Trophoblast cell (in vitro differentiated cells and primary cell): Measurements from ENCODE around the gene DPEP3.

ENCODE experiments used
- DNase-seq, 2 donors: peaks; one replicate each; pipeline ENCODE4 v3.0.0-alpha.2; 2016
- H2AFZ ChIP-seq: 2 replicates; pipeline ENCODE4 v1.6.1; 2013; ENCODE audit warnings: low read length, moderate library complexity, mild to moderate bottlenecking; ENCODE audit not compliant: insufficient read depth, poor library complexity
- H2AK5ac ChIP-seq: 2 replicates; pipeline ENCODE4 v1.6.1; 2013; ENCODE audit warnings: mild to moderate bottlenecking, low read length
- H2BK120ac ChIP-seq: 2 replicates; pipeline ENCODE4 v1.6.1; 2013; ENCODE audit warnings: low read length, mild to moderate bottlenecking, moderate library complexity; ENCODE audit not compliant: insufficient read depth, poor library complexity
- H2BK12ac ChIP-seq: 2 replicates; pipeline ENCODE4 v1.6.1; 2013; ENCODE audit warnings: mild to moderate bottlenecking, low read length, moderate library complexity
- H2BK5ac ChIP-seq: 2 replicates; pipeline ENCODE4 v1.6.1; 2013; ENCODE audit warnings: low read length, low read depth, moderate library complexity, mild to moderate bottlenecking; ENCODE audit not compliant: poor library complexity
- H3K14ac ChIP-seq: 2 replicates; pipeline ENCODE4 v1.6.1; 2013; ENCODE audit warnings: mild to moderate bottlenecking, low read length
- H3K18ac ChIP-seq: 2 replicates; pipeline ENCODE4 v1.6.1; 2013; ENCODE audit warnings: mild to moderate bottlenecking, low read length
- H3K23ac ChIP-seq: 2 replicates; pipeline ENCODE4 v1.6.1; 2013; ENCODE audit warnings: low read length
- H3K27ac ChIP-seq: 2 replicates; pipeline ENCODE4 v1.5.1; 2013; ENCODE audit warnings: low read depth, mild to moderate bottlenecking, inconsistent platforms, low read length, moderate library complexity
- H3K27me3 ChIP-seq: 2 replicates; pipeline ENCODE4 v1.6.1; 2013; ENCODE audit warnings: inconsistent platforms, mild to moderate bottlenecking, low read length, moderate library complexity; ENCODE audit not compliant: insufficient read depth
- H3K36me3 ChIP-seq, 2 experiments: 1 replicate in 1 of 2; 2 replicates in 1 of 2; pipeline ENCODE4 v1.6.1; 2013; ENCODE audit warnings: low read length in 2 of 2, mild to moderate bottlenecking in 2 of 2, moderate library complexity in 1 of 2; ENCODE audit not compliant: insufficient read depth in 2 of 2, control insufficient read depth in 1 of 2
- H3K4ac ChIP-seq: 2 replicates; pipeline ENCODE4 v1.6.1; 2013; ENCODE audit warnings: low read depth, mild to moderate bottlenecking, low read length, moderate library complexity
- H3K4me1 ChIP-seq, 2 experiments: 1 replicate in 1 of 2; 2 replicates in 1 of 2; pipeline ENCODE4 v1.6.1; 2013; ENCODE audit warnings: low read length in 2 of 2, mild to moderate bottlenecking in 2 of 2, moderate library complexity in 1 of 2; ENCODE audit not compliant: insufficient read depth in 2 of 2, control insufficient read depth in 1 of 2
- H3K4me2 ChIP-seq: 2 replicates; pipeline ENCODE4 v1.6.1; 2013; ENCODE audit warnings: inconsistent platforms, mild to moderate bottlenecking, low read length, moderate library complexity
- H3K4me3 ChIP-seq: 2 replicates; pipeline ENCODE4 v1.5.1; 2013; ENCODE audit warnings: mild to moderate bottlenecking, low read depth, low read length, inconsistent platforms
- H3K79me1 ChIP-seq: one replicate; pipeline ENCODE4 v1.6.1; 2013; ENCODE audit warnings: low read length
- H3K79me2 ChIP-seq: 2 replicates; pipeline ENCODE4 v1.6.1; 2013; ENCODE audit warnings: low read length, mild to moderate bottlenecking; ENCODE audit not compliant: control insufficient read depth, insufficient read depth, poor library complexity
- H3K9ac ChIP-seq: 2 replicates; pipeline ENCODE4 v1.6.1; 2013; ENCODE audit warnings: mild to moderate bottlenecking, low read length
- H3K9me3 ChIP-seq: 2 replicates; pipeline ENCODE4 v1.6.1; 2013; ENCODE audit warnings: low read depth, mild to moderate bottlenecking, control low read depth, inconsistent platforms, low read length; ENCODE audit not compliant: insufficient read depth
- H4K12ac ChIP-seq: 2 replicates; pipeline ENCODE4 v1.6.1; 2013; ENCODE audit warnings: low read depth, mild to moderate bottlenecking, low read length, moderate library complexity
- H4K8ac ChIP-seq: 2 replicates; pipeline ENCODE4 v1.6.1; 2013; ENCODE audit warnings: low read depth, mild to moderate bottlenecking, low read length, moderate library complexity
- H4K91ac ChIP-seq: one replicate; pipeline ENCODE4 v1.6.1; 2013; ENCODE audit warnings: low read depth, mild to moderate bottlenecking, low read length, moderate library complexity
- WGBS: extraction: QIAGEN DNeasy Blood & Tissue Kit; methylation state at CpG from one replicate; pipeline ENCODE4 v1.1.7; 2013; ENCODE audit warnings: missing lambda C conversion rate; ENCODE audit not compliant: insufficient read length, insufficient coverage; ENCODE audit errors: extremely low coverage; 5-methylcytosine and 5-hydroxymethylcytosine counted together

The DPEP3 gene

GRCh38 chr16:68021490-68021889, 41.2 kb upstream of the DPEP3 start:
- Histone ChIP-seq H3K4me2 (peak overlapping the region; percentile 97), H3K4ac (no peak overlapping the region), H3K27me3 (no peaks in the 10 kb centered on the region), H2AFZ (no peak overlapping the region), H2BK12ac (no peak overlapping the region), H2BK5ac (no peak overlapping the region), H3K4me1 (peaks cover 9 to 10% of the 10 kb centered on the region in 2 experiments), H3K27ac (no peak overlapping the region), H2AK5ac (no peak overlapping the region), H3K14ac (no peak overlapping the region), H2BK120ac (no peak overlapping the region), H3K9me3 (no peaks in the 10 kb centered on the region), H3K4me3 (no peak overlapping the region), H3K36me3 (peaks cover 3 to 7% of the 10 kb centered on the region in 2 experiments), H3K79me1 (peaks cover 11% of the 10 kb centered on the region), H3K23ac (no peak overlapping the region), H3K18ac (peak overlapping the region; percentile 40), H4K91ac (no peak overlapping the region), H3K79me2 (peaks cover 10% of the 10 kb centered on the region), H4K12ac (no peak overlapping the region), H3K9ac (no peak overlapping the region), H4K8ac (peak overlapping the region; percentile 7)
- no CpG with 5 or more reads among the region's 10 CpGs for WGBS
- no peak for DNase-seq

- Histone ChIP-seq H3K36me3 (peaks cover 3 to 5% of the 10 kb centered on the region in 2 experiments), H3K18ac (no peak overlapping the region), H3K4me2 (no peak overlapping the region), H3K27me3 (no peaks in the 10 kb centered on the region), H2BK120ac (no peak overlapping the region), H3K9ac (no peak overlapping the region), H3K4me3 (no peak overlapping the region), H3K4me1 (peaks cover 10 to 11% of the 10 kb centered on the region in 2 experiments), H2BK5ac (no peak overlapping the region), H4K8ac (no peak overlapping the region), H3K79me1 (peaks cover 11% of the 10 kb centered on the region), H4K12ac (no peak overlapping the region), H3K27ac (no peak overlapping the region), H4K91ac (no peak overlapping the region), H3K79me2 (peaks cover 10% of the 10 kb centered on the region), H3K4ac (no peak overlapping the region), H3K14ac (no peak overlapping the region), H2AK5ac (no peak overlapping the region), H2AFZ (no peak overlapping the region), H3K23ac (no peak overlapping the region), H3K9me3 (no peaks in the 10 kb centered on the region), H2BK12ac (no peak overlapping the region)
- DNase-seq, result no peak
- WGBS, result no CpG with 5 or more reads among the region's 8 CpGs
Observed at GRCh38 chr16:68019167-68019680, 38.9 kb upstream of the DPEP3 start.

GRCh38 chr16:68015681-68016080, 35.4 kb upstream of the DPEP3 start, which contains the start of gene DPEP2NB:
Gene DPEP2NB (minus strand): TSS chr16:68015911. CDS start chr16:68015770, 141 bp downstream.
- Histone ChIP-seq H2AK5ac (no peak within 1 kb of the TSS), H3K27me3 (no peaks in the 10 kb centered on the region), H2BK120ac (no peak within 1 kb of the TSS), H3K23ac (no peak within 1 kb of the TSS), H4K8ac (no peak within 1 kb of the TSS), H4K91ac (peak within 1 kb of the TSS; percentile 5), H3K79me2 (no peaks in the 10 kb centered on the region), H3K36me3 (no peaks in the 10 kb centered on the region), H3K9ac (no peak within 1 kb of the TSS), H4K12ac (no peak within 1 kb of the TSS), H2BK12ac (no peak within 1 kb of the TSS), H3K4me1 (peaks cover 0 to 1% of the 10 kb centered on the region in 2 experiments), H3K4ac (no peak within 1 kb of the TSS), H2BK5ac (no peak within 1 kb of the TSS), H3K27ac (no peak within 1 kb of the TSS), H3K4me3 (no peak within 1 kb of the TSS), H3K4me2 (no peak within 1 kb of the TSS), H3K9me3 (no peaks in the 10 kb centered on the region), H2AFZ (no peak within 1 kb of the TSS), H3K18ac (no peak within 1 kb of the TSS), H3K14ac (no peak within 1 kb of the TSS), H3K79me1 (no peaks in the 10 kb centered on the region)
- WGBS, result no CpG with 5 or more reads among the region's 5 CpGs
- peak; percentile 57 to 92 for DNase-seq

GRCh38 chr16:68013440-68013839, 33.1 kb upstream of the DPEP3 start:
- DNase-seq, result no peak
- Histone ChIP-seq H4K12ac (no peak overlapping the region), H3K27me3 (no peaks in the 10 kb centered on the region), H3K4ac (no peak overlapping the region), H2BK120ac (no peak overlapping the region), H4K8ac (no peak overlapping the region), H3K79me1 (no peaks in the 10 kb centered on the region), H3K27ac (no peak overlapping the region), H3K4me3 (no peak overlapping the region), H2AK5ac (no peak overlapping the region), H3K23ac (no peak overlapping the region), H2BK12ac (no peak overlapping the region), H3K4me2 (no peak overlapping the region), H3K4me1 (peaks cover 0 to 1% of the 10 kb centered on the region in 2 experiments), H3K18ac (no peak overlapping the region), H3K14ac (no peak overlapping the region), H2AFZ (no peak overlapping the region), H3K36me3 (no peaks in the 10 kb centered on the region), H3K79me2 (no peaks in the 10 kb centered on the region), H4K91ac (no peak overlapping the region), H2BK5ac (no peak overlapping the region), H3K9me3 (no peaks in the 10 kb centered on the region), H3K9ac (no peak overlapping the region)
- no CpG with 5 or more reads among the region's 1 CpG for whole genome bisulfite sequencing
